Measurements from ENCODE around the gene OCRL. TPM values are rescaled to one million over a fixed set of nuclear protein-coding genes. Genes with fewer than 3 reads are reported as not detected.
"Not testable (repeated sequence)": the region's sequence is repeated elsewhere in the genome, so short reads cannot be mapped to it uniquely, and the experiment has no call there.

OCRL gene
- total RNA-seq, 4 donors from 2014 or later: 41.1 to 62.3 (median 59.8) TPM

DNA sequence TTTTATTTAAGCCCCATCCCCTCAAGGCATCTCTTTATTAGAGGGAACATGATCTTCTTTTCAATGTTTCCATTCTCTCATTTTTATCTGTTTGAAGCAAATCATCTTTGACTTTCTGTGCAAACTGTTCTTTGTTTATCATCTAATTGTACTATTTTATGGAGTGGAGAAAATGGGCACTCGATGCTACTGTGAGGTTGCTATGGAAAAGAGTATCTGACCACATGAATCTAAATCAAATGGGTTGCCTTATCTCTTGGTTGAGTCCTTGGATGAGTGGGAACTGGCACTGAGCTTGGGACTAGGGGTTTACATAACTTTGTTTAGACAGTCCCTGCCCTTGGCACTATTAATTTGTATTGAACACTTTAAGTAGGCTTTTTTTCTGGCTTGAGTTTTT, 9.1 kb downstream of the OCRL start:
- H3K4me3 ChIP-seq: no peak overlapping the region
- no peak for TF ChIP-seq POLR2A (IDR thresholded peaks at IDR 0.05; ENCODE audit: low read depth)
- no peak for TF ChIP-seq EP300 (IDR thresholded peaks at IDR 0.05)
- peaks cover 0 to 13% (median 4%) of the 10 kb centered on the region in 4 donors for H3K36me3 ChIP-seq
- H3K27me3 ChIP-seq: no peaks in the 10 kb centered on the region
- peak overlapping the region in 3 of 4 donors; percentile 26 to 52 (median 33) for H3K27ac ChIP-seq (replicated peaks in 1 of 4)
- 54% methylated on average over 1 of the region's 1 CpG for WGBS
- intact Hi-C loops (cut with DNase I): no loop called here
- no peak for DNase-seq (ENCODE audit: extremely low spot score)
- H3K4me1 ChIP-seq: peaks cover 0 to 50% (median 23%) of the 10 kb centered on the region in 4 donors
- H3K9me3 ChIP-seq: no peaks in the 10 kb centered on the region

- Histone ChIP-seq H3K4me3 (no peak overlapping the region), H3K27ac (replicated peaks in 1 of 4) (no peak overlapping the region), H3K9me3 (no peaks in the 10 kb centered on the region), H3K27me3 (no peaks in the 10 kb centered on the region), H3K36me3 (peaks cover 0 to 22% (median 13%) of the 10 kb centered on the region in 4 donors), H3K4me1 (peaks cover 0 to 16% (median 6%) of the 10 kb centered on the region in 4 donors)
- no peak for TF ChIP-seq EP300 (IDR thresholded peaks at IDR 0.05)
- no peak for TF ChIP-seq POLR2AphosphoS5 (IDR thresholded peaks at IDR 0.05)
- 82% methylated on average over 3 of the region's 3 CpGs for WGBS
- intact Hi-C loops (cut with DNase I): no loop called here
- no peak for DNase-seq (ENCODE audit: extremely low spot score)
Observed at GRCh38 chrX:129553619-129554288, 13.7 kb downstream of the OCRL start.

DNA sequence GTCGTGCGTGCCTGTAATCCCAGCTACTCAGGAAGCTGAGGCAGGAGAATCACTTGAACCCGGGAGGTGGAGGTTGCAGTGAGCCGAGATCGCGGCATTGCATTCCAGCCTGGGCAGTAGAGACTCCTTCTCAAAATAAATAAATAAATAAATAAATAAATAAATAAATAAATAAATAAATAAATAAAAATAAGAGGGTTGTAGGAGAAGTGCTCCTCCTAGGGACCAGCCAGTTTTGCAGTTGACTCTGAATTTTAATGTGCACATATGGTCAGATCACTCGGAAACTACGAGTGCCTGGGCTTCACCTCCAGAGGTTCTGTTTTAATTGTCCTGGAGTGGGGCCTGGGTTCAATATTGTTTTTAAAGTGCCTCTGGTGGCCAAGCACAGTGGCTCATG, 14.8 kb downstream of the OCRL start:
- H3K27me3 ChIP-seq; intact Hi-C loops (cut with DNase I); H3K4me3 ChIP-seq; H3K4me1 ChIP-seq; DNase-seq (ENCODE audit: extremely low spot score); H3K27ac ChIP-seq (replicated peaks in 1 of 4); H3K9me3 ChIP-seq: not testable (repeated sequence)
- 97% methylated on average over 8 of the region's 8 CpGs for WGBS
- peaks cover 0 to 32% (median 17%) of the 10 kb centered on the region in 4 donors for H3K36me3 ChIP-seq

DNA sequence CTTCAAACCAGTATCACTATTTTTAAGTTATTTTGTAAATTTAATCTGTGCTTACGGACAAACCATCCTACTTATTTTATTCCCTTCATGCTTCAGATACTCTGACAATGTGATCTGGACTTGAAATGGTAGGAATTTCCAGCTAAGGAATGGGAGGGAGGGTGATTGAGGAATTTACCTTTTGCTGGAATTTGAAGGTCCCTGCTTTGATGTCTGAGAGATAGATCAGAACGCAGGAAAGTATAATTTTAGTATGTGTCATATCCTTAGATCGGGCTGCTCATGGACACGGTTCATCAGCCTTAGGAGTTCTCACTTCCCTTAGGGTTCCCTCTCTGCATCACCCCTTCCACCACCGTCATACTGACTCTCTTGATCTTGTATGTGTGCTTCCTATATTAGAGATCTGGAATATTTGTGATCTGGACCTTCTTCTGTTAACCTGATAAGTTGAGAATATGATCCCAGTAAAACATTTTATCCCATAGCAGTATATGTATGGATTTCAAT, 16.8 kb downstream of the OCRL start:
- no peak overlapping the region for H3K4me3 ChIP-seq
- H3K4me1 ChIP-seq: peaks cover 0 to 5% (median 0%) of the 10 kb centered on the region in 4 donors
- intact Hi-C loops (cut with DNase I): no loop called here
- TF ChIP-seq POLR2A (IDR thresholded peaks at IDR 0.05; ENCODE audit: low read depth) (no peak), EP300 (IDR thresholded peaks at IDR 0.05) (no peak), POLR2AphosphoS5 (IDR thresholded peaks at IDR 0.05) (no peak)
- TF ChIP-seq, protein P1, sequence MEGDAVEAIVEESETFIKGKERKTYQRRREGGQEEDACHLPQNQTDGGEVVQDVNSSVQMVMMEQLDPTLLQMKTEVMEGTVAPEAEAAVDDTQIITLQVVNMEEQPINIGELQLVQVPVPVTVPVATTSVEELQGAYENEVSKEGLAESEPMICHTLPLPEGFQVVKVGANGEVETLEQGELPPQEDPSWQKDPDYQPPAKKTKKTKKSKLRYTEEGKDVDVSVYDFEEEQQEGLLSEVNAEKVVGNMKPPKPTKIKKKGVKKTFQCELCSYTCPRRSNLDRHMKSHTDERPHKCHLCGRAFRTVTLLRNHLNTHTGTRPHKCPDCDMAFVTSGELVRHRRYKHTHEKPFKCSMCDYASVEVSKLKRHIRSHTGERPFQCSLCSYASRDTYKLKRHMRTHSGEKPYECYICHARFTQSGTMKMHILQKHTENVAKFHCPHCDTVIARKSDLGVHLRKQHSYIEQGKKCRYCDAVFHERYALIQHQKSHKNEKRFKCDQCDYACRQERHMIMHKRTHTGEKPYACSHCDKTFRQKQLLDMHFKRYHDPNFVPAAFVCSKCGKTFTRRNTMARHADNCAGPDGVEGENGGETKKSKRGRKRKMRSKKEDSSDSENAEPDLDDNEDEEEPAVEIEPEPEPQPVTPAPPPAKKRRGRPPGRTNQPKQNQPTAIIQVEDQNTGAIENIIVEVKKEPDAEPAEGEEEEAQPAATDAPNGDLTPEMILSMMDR (IDR thresholded peaks at IDR 0.05): no peak
- H3K27ac ChIP-seq (replicated peaks in 1 of 4): no peak overlapping the region
- 85% methylated on average over 5 of the region's 5 CpGs for WGBS
- H3K9me3 ChIP-seq: no peaks in the 10 kb centered on the region
- no peaks in the 10 kb centered on the region for H3K27me3 ChIP-seq
- no peak for DNase-seq (ENCODE audit: extremely low spot score)
- peaks cover 0 to 50% (median 26%) of the 10 kb centered on the region in 4 donors for H3K36me3 ChIP-seq

DNA sequence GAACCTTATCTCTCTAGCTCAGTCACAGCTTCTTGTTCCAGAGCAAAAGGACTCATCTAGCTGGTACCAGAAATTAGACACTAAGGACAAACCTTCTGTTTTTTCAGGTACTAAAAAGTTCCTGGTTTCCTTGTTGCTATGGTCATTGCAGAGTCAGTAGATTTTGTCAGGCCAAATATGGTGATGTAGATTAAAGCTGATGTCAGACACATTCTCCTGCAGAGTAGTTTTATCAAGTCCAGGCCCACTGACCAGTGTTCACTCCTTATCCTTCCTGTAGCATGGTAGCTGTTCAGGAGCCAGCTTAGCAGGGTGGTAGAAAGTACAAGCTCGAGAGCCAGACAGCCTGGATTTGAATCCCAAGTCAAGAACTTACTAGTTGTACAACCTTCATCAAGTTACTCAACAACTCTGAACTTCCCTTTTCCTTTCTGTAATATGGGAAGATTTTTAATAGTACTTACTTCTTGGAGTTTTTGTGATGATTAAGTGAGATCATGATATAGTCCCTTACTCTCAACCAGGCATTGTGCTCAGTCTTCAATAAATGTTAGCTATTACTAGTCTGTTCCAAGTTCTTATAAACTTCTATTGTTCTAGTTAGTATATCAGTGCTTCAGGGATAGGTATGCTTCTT, 17.9 kb downstream of the OCRL start:
- no peak for TF ChIP-seq POLR2A (IDR thresholded peaks at IDR 0.05; ENCODE audit: low read depth)
- Histone ChIP-seq H3K27ac (replicated peaks in 1 of 4) (peak overlapping the region in 2 of 4 donors; percentile 10 to 38), H3K27me3 (no peaks in the 10 kb centered on the region), H3K4me3 (no peak overlapping the region), H3K36me3 (peaks cover 6 to 61% (median 36%) of the 10 kb centered on the region in 4 donors), H3K9me3 (no peaks in the 10 kb centered on the region), H3K4me1 (peaks cover 0 to 5% (median 0%) of the 10 kb centered on the region in 4 donors)
- DNase-seq (ENCODE audit: extremely low spot score): no peak
- intact Hi-C loops (cut with DNase I): no loop called here
- 67% methylated on average over 1 of the region's 1 CpG for WGBS

GRCh38 chrX:129559783-129560182, 19.7 kb downstream of the OCRL start:
- 97% methylated on average over 1 of the region's 1 CpG for WGBS

More at GRCh38 chrX:129559783-129560182, 19.7 kb downstream of the OCRL start:
- no peaks in the 10 kb centered on the region for H3K27me3 ChIP-seq
- H3K27ac ChIP-seq (replicated peaks in 1 of 4): no peak overlapping the region
- H3K4me1 ChIP-seq: peaks cover 0 to 5% (median 0%) of the 10 kb centered on the region in 4 donors
- TF ChIP-seq POLR2A (IDR thresholded peaks at IDR 0.05; ENCODE audit: low read depth): no peak
- TF ChIP-seq, protein P1 (IDR thresholded peaks at IDR 0.05): no peak
- TF ChIP-seq POLR2AphosphoS5 (IDR thresholded peaks at IDR 0.05): no peak
- no peak for TF ChIP-seq EP300 (IDR thresholded peaks at IDR 0.05)
- H3K9me3 ChIP-seq: no peaks in the 10 kb centered on the region
- no peak overlapping the region for H3K4me3 ChIP-seq
- no peak for DNase-seq (ENCODE audit: extremely low spot score)
- intact Hi-C loops (cut with DNase I): no loop called here
- H3K36me3 ChIP-seq: peaks cover 6 to 68% (median 42%) of the 10 kb centered on the region in 4 donors

Data from esophagus muscularis mucosa (tissue), 4 donors.